Stimulated activated CD8-positive, alpha-beta memory T cell treated with anti-CD3 and anti-CD28 coated beads, Interleukin-7, amount 100 ng/mL, for 4 hours (primary cell): ENCODE results near the gene OXCT1.
"Not testable (repeated sequence)": the region's sequence is repeated elsewhere in the genome, so short reads cannot be mapped to it uniquely, and the experiment has no call there.

ENCODE experiments used
- DNase-seq, 2 donors: peaks; one replicate each; pipeline ENCODE4 v3.0.0-alpha.2; 2020; ENCODE audit warnings: low read depth in 2 of 2

OXCT1 gene

DNA sequence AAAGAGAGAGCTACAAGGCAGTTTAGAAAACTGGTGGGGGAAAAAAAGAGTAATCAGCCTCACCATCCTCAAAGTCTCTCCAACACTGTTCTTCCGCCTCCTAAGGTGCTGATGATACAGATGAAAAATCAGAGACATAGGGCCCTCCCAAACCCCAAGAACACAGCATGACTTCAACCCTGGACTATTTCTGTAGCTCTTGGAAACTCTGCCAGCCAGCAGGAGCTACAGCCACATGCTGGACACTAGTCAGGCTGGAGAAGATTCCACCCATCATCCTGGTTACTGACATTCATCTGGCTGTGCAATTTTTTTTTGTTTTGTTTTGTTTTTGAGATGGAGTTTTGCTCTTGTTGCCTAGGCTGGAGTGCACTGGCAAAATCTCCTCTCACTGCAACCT is 42.4 kb downstream of the OXCT1 start:
- DNase-seq = no peak

GRCh38 chr5:41822036-41822435 is 48.2 kb downstream of the OXCT1 start:
- DNase-seq = no peak

DNA sequence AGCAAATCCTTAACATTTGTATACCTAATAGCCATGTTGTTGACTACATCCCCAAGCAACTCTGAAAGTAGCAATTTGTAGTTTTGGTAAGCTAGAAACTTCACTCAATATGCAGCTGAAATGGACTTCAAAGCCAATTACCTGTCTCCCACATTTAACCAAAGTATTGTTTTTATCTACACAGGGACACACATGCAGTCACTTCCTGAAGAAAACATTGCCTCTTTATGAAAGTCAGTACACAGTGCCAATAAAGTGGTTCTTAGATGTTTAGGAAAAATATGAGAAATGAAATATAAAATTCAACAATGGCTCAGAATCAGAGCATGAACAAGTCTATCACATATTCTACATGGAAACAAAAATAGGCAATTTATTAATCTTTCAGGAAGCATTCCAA is 49.2 kb downstream of the OXCT1 start:
- no peak for DNase-seq

GRCh38 chr5:41820150-41820549 is 50.1 kb downstream of the OXCT1 start:
- DNase-seq = no peak

GRCh38 chr5:41817625-41818301 is 52.5 kb downstream of the OXCT1 start:
- DNase-seq = no peak

DNA sequence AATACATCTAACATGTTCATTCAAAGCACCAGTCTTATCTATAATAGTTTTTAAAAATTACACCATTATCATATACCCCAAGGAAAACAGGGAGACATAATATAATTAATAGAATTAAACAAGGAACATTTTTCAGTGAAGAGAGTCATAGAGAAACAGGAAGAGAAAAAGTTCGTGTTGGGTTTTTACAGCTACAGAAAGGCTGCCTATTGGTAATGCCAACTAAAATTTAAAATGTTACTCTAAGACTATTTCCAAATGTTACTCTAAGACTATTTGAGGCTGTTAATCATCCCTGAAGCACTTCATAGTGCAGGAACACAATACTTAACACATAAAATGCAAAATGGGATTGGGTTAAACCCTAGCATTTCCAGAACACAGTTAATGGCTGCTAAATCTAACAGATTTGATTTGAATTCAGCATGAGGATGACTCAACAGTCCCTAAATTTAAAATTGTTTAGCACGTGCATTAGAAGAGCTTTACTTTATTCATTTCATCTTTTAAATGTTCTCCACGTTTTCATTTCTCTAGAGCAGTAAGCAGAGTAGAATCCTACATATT is 54.5 kb downstream of the OXCT1 start:
- no peak for DNase-seq

GRCh38 chr5:41815261-41815660 is 55.0 kb downstream of the OXCT1 start:
- DNase-seq = no peak

- DNase-seq = not testable (repeated sequence)
These were observed 55.9 kb downstream of the OXCT1 start for GRCh38 chr5:41814306-41814705.

- no peak for DNase-seq
These were observed 58.1 kb downstream of the OXCT1 start for GRCh38 chr5:41812156-41812555.

GRCh38 chr5:41809128-41809527 is 61.1 kb downstream of the OXCT1 start:
- no peak for DNase-seq

DNA sequence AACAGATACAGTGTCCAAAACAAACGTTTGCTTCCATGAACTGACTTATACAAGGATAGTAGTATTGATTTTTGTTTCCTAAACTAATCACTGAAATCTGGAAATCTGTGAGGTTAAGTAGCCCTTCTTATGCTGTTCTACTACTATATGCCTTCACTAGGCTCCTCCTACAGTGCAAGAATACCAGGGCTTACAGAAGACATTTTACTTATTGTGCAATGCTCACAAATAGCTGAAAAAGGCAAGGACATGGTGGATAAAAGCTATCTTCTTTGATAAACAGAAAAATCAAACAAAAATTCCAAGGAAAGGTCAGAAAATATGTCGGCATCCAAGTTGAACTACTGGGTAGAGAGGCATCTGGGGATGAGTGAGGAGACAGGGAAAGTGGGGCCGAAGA is 61.9 kb downstream of the OXCT1 start:
- no peak for DNase-seq

DNA sequence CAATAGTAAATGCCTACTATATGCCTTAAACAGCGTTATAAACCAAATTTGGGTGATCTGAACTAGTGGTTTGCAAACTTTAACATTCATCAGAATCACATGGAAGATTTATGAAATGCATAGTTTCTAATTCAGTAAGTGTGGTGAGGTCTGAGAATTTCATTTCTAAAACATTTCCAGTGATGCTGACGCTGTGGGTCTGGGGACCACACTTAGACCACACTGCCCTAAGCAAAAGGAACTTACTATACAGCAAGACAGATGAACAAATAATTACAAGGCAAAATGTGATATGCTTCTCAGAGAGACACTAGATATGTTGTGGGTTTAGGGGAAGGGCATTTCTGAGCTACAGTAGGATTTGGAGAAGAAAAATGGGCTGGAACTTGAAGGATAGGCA is 72.6 kb downstream of the OXCT1 start:
- DNase-seq = no peak

DNA sequence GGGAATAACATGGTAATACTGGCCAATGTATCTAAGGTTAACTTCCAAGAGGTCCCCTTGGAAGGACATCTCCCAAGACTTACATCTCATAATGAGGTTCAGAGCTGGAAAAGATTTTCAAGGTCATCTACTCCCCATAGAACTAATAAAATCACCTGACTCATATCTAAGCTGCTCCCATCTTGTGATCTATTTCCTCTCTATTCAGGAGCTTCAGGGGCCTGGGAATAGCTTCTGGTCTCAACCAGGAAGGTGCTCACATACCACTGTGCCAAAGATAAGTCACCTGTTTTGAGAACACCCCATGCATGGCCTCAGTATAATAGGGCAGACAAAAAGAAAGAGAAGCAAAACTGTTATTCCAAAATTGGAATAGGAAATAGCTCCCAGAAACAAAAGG is 74.2 kb downstream of the OXCT1 start:
- DNase-seq = no peak

DNA sequence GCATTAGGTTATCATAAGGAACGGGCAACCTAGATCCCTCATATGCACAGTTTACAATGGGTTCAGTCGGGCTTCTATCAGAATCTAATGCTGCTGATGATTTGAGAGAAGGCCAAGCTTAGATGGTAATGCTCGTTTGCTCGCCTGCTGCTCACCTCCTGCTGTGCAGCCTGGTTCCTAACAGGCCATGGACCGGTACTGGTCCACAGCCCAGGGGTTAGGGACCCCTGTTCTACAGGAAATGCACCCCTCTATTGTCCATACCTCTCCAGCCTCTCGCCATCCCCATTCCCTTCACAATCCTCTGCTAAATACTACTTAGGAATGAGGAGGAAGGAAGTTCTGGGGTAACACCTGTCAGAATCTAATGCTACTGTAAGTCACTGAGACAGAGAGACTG is 75.1 kb downstream of the OXCT1 start:
- DNase-seq = no peak

- DNase-seq = no peak
These were observed 75.8 kb downstream of the OXCT1 start for GRCh38 chr5:41794471-41794870.

GRCh38 chr5:41793141-41793770 is 77.0 kb downstream of the OXCT1 start:
- DNase-seq = no peak

GRCh38 chr5:41790038-41790776 is 80.0 kb downstream of the OXCT1 start:
- DNase-seq = no peak

DNA sequence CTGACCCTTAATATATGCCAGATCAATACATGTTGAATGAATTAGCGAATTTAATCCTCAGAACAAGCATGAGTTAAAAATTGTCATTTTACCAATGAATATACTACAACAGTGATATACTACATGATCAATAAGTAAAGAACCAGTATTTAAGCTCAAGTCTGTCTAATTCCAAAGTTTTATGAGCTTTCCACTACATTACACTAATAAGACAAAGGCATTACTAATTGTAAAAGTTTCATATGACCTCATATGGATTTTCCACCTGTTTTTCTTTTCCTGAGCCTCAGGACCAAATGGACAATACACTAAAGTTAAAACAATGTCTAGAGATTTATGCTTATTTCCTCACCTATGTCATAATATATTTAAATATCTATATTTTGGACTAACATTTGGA is 80.8 kb downstream of the OXCT1 start:
- DNase-seq = no peak

DNA sequence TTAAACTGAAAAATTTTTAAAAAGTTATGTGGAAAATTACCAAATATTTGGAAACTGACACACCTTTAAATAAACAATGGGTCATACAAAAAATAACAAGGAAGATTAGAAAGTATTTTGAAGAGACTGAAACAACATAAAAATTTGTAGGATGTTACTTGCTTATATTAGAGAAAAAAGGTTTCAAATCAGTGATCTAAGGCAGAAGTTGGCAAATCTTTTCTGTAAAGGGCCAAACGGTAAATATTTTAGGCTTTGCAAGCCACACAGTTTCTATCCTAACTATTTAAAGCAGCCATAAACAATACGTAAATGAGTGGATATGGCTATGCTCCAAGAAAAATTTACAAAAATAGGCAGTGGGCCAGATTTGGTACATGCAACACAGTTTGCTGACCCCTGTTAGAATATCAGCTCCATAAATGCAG is 81.3 kb downstream of the OXCT1 start:
- no peak for DNase-seq

- no peak for DNase-seq
These were observed 83.0 kb downstream of the OXCT1 start for GRCh38 chr5:41787265-41787664.

DNA sequence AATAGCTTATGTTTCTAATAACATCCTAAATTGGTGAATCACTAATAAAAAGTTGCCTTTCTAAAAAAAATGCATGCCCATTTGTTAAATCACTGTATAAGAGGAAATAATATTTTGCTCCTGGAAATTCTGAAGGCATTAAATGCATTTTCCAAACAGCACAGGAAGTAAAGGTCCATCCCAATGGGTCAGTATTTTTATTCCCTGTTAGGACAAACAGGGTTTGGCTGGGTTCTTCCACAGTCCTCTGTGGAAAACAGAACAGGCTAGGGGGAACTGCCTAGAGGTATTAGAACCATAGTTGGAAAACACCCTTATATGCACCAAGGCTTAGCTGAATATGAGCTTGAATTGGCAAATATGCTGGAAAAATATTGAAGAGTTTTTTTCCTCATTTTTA is 85.2 kb downstream of the OXCT1 start:
- no peak for DNase-seq

GRCh38 chr5:41778410-41778809 is 91.8 kb downstream of the OXCT1 start:
- no peak for DNase-seq

DNA sequence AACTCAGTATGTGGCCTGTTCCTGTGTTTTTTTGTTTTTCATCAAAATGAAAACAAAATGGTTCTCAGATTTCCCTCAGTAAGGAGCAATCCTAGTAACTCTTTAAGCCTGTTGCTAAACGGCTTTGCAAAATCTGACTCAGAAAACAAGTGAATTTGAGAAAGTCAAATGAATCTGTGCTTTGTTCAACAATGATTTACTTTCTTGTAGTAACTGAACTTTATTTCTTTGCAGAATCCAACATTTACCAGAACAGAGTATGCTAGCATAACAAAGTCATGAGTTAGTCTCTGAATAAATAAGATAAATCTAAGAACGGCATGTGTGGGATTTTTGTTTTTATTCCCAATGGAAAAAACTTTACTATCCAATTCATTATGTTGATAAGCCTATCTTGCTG is 93.8 kb downstream of the OXCT1 start:
- DNase-seq = no peak
